VCaP (cell line): ENCODE measurements around the gene MRPL36.

Experiments
- H3K27ac ChIP-seq: fragments of 450-650 bp; 2 replicates; pipeline ENCODE4 v1.5.1; 2017
- TF ChIP-seq, protein P1 (sequence below): fragments of 450-650 bp; conservative IDR thresholded peaks from 2 replicates; pipeline ENCODE4 v1.5.1; 2017; ENCODE audit warnings: mild to moderate bottlenecking, moderate library complexity

MRPL36 gene

DNA sequence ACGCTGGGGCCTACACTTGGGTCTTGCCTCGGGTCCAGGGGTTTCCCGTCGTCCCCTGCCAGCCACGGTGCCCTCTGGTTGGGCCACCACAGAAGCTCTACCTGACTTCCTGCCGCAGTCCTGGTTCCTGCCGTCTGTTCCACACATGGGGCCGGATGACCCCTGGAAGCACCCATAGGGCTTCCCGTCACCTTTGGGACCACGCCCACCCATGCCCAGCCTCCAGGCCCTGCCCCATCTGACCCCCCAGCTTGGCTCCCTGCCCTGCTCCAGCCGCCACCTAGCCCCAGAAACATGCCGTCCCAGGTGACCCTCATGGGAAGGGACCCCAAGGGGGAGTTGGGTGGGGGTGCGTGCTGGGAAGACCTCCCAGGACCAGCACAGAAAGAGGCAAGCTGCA is 13.7 kb downstream of the MRPL36 start:
- H3K27ac ChIP-seq: no peak overlapping the region
- TF ChIP-seq, protein P1, sequence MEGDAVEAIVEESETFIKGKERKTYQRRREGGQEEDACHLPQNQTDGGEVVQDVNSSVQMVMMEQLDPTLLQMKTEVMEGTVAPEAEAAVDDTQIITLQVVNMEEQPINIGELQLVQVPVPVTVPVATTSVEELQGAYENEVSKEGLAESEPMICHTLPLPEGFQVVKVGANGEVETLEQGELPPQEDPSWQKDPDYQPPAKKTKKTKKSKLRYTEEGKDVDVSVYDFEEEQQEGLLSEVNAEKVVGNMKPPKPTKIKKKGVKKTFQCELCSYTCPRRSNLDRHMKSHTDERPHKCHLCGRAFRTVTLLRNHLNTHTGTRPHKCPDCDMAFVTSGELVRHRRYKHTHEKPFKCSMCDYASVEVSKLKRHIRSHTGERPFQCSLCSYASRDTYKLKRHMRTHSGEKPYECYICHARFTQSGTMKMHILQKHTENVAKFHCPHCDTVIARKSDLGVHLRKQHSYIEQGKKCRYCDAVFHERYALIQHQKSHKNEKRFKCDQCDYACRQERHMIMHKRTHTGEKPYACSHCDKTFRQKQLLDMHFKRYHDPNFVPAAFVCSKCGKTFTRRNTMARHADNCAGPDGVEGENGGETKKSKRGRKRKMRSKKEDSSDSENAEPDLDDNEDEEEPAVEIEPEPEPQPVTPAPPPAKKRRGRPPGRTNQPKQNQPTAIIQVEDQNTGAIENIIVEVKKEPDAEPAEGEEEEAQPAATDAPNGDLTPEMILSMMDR: no peak

DNA sequence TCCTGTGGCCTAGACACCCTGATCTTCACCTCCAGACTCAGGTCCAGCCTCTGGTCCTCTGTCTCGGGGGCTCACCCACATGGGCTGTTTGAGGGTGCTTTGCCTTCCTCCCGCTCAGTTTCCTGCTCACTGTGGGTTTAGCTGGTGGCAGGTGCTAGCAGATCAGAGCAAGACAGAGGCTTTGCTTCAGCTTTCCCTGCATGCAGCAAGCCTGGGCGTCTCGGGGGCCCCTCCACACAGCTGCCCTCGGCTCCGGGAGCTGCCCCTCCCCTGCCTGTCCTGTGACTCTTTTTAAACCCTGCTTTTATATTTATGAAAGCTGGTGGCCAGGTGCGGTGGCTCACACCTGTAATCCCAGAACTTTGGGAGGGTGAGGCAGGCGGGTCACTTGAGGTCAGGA is 14.6 kb downstream of the MRPL36 start:
- TF ChIP-seq, protein P1: no peak
- no peak overlapping the region for H3K27ac ChIP-seq

DNA sequence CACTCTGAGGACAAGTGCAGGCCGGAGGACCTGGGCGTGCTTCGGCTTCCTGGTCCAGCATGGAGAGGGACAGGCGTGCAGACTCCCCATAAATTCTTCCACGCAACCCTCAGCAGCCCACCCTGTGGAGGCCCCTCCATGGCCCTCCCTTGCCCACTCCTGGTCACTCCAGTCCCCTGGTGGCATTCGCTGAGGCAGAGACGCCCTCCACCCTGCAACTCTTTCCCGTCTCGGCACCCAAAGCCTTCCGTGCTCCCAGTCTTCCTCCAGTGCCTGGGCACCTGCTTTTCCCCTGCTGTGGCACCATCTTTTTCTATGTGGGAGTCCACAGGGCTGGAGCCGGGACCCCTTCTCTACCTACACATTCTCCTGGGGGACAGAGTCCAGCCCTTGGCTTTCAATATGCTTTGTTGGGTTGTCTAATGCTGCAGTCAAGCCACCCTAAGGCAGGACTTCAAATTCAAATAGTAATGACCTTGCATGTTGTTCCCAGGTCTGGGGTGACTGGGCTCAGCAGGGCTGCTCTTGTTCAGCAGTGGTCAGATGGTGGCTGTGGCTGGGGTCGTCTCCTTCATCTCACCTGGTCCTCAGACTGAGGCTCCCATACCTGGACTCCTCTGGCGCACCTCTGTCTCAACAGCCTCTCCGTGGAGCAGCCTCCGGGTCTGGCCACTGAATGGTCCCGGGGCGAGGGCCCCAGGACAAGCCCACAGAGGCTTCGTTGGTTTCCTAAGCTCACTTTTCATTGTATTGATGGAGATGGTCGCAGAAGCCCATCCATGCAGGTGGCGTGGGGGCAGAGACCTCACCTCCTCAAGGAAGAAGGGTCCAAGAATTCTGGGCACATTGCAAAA is 15.2 kb downstream of the MRPL36 start:
- peak overlapping the region; percentile 47; the same call in 1 of the 2 replicates for H3K27ac ChIP-seq
- TF ChIP-seq, protein P1: no peak

DNA sequence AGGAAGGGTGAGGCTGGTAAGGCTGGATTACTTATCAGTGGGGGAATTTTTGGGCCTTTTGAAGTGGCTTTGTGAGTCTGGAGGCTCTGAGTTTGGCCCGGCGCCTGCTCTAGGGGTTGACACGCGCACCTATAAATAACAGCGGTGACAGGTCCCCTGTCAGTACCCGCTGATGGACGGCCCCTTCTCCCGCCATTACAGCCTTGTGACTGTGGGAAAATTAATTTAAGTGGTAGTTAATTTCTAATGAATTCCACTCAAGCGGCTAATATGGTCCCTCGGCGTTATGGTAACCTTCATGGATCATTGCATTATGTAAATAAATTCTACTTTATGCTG is 16.5 kb downstream of the MRPL36 start:
- peak overlapping the region; percentile 47 for H3K27ac ChIP-seq
- TF ChIP-seq, protein P1: no peak

DNA sequence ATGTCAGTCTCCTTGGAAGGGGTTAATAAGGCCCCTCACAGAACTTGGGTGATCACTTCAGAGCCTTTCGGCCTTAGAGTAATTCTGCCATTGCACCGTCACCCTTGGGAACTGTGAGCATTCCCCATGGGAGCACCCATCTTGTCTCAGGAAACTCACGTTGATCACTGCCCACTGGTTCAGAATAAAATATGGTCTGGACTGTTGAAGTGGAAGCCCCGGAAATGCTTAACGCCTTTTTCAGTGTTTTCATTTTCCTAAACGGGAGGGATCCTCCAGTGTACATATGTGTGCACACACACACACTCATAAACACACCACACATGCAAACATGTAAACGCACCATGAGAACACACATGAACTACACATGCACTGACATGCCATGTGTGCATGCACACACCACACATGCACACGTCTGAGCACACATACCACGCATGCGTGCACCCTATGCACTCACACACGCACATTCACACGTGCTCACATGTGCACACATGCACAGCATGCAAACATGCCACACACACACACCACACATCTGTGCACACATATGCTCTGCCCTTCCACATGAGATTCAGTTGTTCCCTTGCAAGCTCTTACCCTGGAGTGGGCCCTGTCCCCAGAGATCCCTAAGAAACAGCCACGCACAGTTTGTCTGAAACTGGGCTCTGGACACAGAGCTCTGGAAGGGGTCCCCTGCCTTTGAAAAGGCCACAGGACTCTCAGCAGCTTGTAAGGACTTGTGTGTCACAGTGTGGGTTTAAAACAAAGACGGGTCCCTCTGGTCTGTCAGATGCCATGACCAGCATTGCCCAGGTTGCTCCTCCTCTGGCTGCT is 17.0 kb downstream of the MRPL36 start:
- H3K27ac ChIP-seq: peak overlapping the region; percentile 47
- TF ChIP-seq, protein P1: no peak

DNA sequence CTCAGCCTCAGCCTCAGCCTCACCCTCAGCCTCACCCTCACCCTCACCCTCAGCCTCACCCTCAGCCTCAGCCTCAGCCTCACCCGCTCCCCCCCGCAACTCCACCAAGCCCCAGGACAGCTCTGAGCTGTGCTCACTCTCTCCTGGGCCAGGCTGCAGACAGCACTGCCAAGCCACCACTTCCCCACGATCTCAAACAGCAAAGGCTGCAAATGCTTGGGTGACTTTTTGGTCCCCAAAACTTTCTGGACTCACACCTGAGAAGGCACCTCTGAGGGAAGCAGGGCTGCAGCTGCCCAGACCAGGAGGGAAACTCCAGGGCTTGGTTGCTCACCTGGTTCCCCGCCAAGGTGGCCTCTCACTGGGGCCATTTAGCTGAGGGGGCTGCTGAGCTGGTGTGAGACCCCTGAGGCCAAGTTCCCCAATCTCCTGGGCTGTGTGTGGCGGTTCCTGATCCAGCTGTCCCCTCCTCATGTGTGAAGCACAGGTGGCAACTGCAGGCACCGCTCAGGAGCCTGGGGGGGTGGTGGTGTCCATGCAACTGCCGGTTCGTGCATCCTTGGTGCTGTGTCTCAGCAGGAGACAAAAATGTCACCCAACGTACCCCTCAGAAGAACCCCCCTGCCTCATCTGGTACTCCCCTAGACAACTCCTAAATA is 17.8 kb downstream of the MRPL36 start:
- TF ChIP-seq, protein P1: no peak
- H3K27ac ChIP-seq: no peak overlapping the region

DNA sequence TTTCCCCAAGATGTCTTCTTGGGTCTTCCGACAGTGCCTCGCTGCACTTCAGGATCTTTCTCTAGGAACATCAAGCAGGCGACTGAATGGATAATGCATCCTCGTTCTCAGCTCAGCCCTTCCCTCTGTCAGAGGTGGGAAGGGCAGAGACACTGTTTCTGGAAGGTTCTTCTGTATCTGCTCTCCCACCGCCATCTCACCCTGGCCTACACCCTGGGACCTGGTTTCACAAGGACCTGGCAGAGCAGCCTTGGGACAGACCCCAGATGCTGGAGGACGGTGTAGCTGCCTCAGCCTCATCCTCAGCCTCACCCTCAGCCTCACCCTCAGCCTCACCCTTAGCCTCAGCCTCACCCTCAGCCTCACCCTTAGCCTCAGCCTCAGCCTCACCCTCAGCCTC is 18.5 kb downstream of the MRPL36 start:
- TF ChIP-seq, protein P1: no peak

More for the DNA sequence above, 18.5 kb downstream of the MRPL36 start:
- no peak overlapping the region for H3K27ac ChIP-seq
